B cell (primary cell): ENCODE measurements around the gene CEP170. TPM values are rescaled to one million over a fixed set of nuclear protein-coding genes. Genes with fewer than 3 reads are reported as not detected.

ENCODE experiments used
- ATAC-seq: fragments of 200-7000 bp; cut with Tn5 transposase; one replicate; pipeline ENCODE4 v1.10.0; 2021; ENCODE audit warnings: low read depth, mild to moderate bottlenecking, moderate number of reproducible peaks, moderate library complexity
- CTCF ChIA-PET: fragments of 350-600 bp; sonication (Branson Sonifier 250); formaldehyde crosslinking; loops from one replicate; lab custom pipeline; 2021; ENCODE audit warnings: antibody characterized with exemption, inconsistent platforms; lab: Charles Lee
- POLR2A ChIA-PET: fragments of 350-600 bp; sonication (Branson Sonifier 250); formaldehyde crosslinking; loops from one replicate; lab custom pipeline; 2021; ENCODE audit warnings: antibody characterized with exemption; lab: Charles Lee
- DNase-seq: peaks from one replicate; pipeline ENCODE4 v3.0.0; 2013
- H2AFZ ChIP-seq: 2 replicates; pipeline ENCODE4 v1.6.1; 2012; ENCODE audit warnings: mild to moderate bottlenecking, low read depth, low read length; ENCODE audit not compliant: insufficient read depth, poor library complexity, severe bottlenecking
- H3K27ac ChIP-seq, 2 donors: 1 replicate in 1 of 2; 2 replicates in 1 of 2; pipeline ENCODE4 v1.5.1; 2012 to 2013; ENCODE audit warnings: low read length in 2 of 2, mild to moderate bottlenecking in 2 of 2, moderate library complexity in 1 of 2
- H3K27me3 ChIP-seq, 4 experiments: fragments of 200-600 bp in 1 of 4; sonication (generic) in 1 of 4; replicated peaks in 1 of 4; 1 replicate in 2 of 4; 2 replicates in 2 of 4; pipeline versions ENCODE4 v1.6.1 to v1.7.0; 2013 to 2016; ENCODE audit warnings: low read length in 3 of 4, mild to moderate bottlenecking in 2 of 4, mixed read lengths in 1 of 4, moderate library complexity in 1 of 4; ENCODE audit not compliant: insufficient read depth in 4 of 4, control insufficient read depth in 3 of 4; ENCODE audit errors: control extremely low read depth in 1 of 4
- H3K36me3 ChIP-seq, 2 experiments: replicated peaks in 1 of 2; 1 replicate in 1 of 2; 2 replicates in 1 of 2; pipeline versions ENCODE4 v1.6.1 to v1.7.1; 2013; ENCODE audit warnings: low read length in 1 of 2; ENCODE audit not compliant: insufficient read depth in 2 of 2, control insufficient read depth in 1 of 2; ENCODE audit errors: control extremely low read depth in 1 of 2, extremely low read depth in 1 of 2
- H3K4me1 ChIP-seq, 2 donors: fragments of 200-600 bp in 1 of 2; sonication (generic) in 1 of 2; 1 replicate in 1 of 2; 2 replicates in 1 of 2; pipeline versions ENCODE4 v1.5.1 to v1.6.1; 2013 to 2017; ENCODE audit warnings: low read length in 2 of 2; ENCODE audit not compliant: control insufficient read depth in 2 of 2, insufficient read depth in 2 of 2
- H3K4me2 ChIP-seq: replicated peaks from 2 replicates; pipeline ENCODE3; 2012; ENCODE audit warnings: mild to moderate bottlenecking, low read depth, low read length; ENCODE audit not compliant: poor library complexity, severe bottlenecking
- H3K4me3 ChIP-seq, 5 experiments: fragments of 200-600 bp in 1 of 5; sonication (generic) in 1 of 5; 1 replicate in 3 of 5; 2 replicates in 2 of 5; pipeline versions ENCODE4 v1.5.1 to v1.7.0; 2011 to 2016; ENCODE audit warnings: low read length in 4 of 5, mild to moderate bottlenecking in 4 of 5, low read depth in 2 of 5, control low read depth in 1 of 5, moderate library complexity in 1 of 5; ENCODE audit not compliant: insufficient read depth in 1 of 5; ENCODE audit errors: control extremely low read depth in 1 of 5, extremely low read depth in 1 of 5
- H3K79me2 ChIP-seq: fragments of 200-600 bp; sonication (generic); one replicate; pipeline ENCODE4 v1.6.0; 2016; ENCODE audit warnings: low read length; ENCODE audit not compliant: control insufficient read depth, insufficient read depth
- H3K9ac ChIP-seq: fragments of 200-600 bp; sonication (generic); 2 replicates; pipeline ENCODE4 v1.6.1; 2017; ENCODE audit warnings: mild to moderate bottlenecking, low read length, moderate library complexity
- H3K9me3 ChIP-seq, 3 donors: one replicate each; pipeline versions ENCODE4 v1.6.1 to v1.7.1; 2013; ENCODE audit warnings: low read length in 2 of 3; ENCODE audit not compliant: control insufficient read depth in 2 of 3, insufficient read depth in 1 of 3; ENCODE audit errors: control extremely low read depth in 1 of 3
- H4K20me1 ChIP-seq: 2 replicates; pipeline ENCODE4 v1.6.0; 2012; ENCODE audit warnings: mild to moderate bottlenecking, low read length; ENCODE audit not compliant: insufficient read depth, control insufficient read depth, poor library complexity, severe bottlenecking
- H3K27ac Mint-ChIP-seq: one replicate; pipeline ENCODE4 v1.8.0; 2021; ENCODE audit warnings: mixed read lengths
- H3K27me3 Mint-ChIP-seq: one replicate; pipeline ENCODE4 v1.8.0; 2021; ENCODE audit warnings: mixed read lengths
- H3K4me1 Mint-ChIP-seq: one replicate; pipeline ENCODE4 v1.8.0; 2021; ENCODE audit warnings: mixed read lengths
- H3K4me3 Mint-ChIP-seq: one replicate; pipeline ENCODE4 v1.8.0; 2021; ENCODE audit warnings: mixed read lengths
- H3K9me3 Mint-ChIP-seq: one replicate; pipeline ENCODE4 v1.8.0; 2022; ENCODE audit warnings: mixed read lengths; ENCODE audit not compliant: insufficient read depth
- CTCF ChIP-seq: fragments of 200-600 bp; IDR thresholded peaks from one replicate; pipeline ENCODE4 v1.8.0; 2022; ENCODE audit warnings: antibody characterized with exemption, mild to moderate bottlenecking
- EZH2 ChIP-seq: IDR thresholded peaks from 2 replicates; pipeline ENCODE4 v1.6.1; 2012; ENCODE audit warnings: borderline replicate concordance, low read depth, mild to moderate bottlenecking, moderate library complexity, low read length; ENCODE audit not compliant: insufficient read depth, poor library complexity, severe bottlenecking
- WGBS: methylation state at CpG from one replicate; pipeline ENCODE4 v1.1.5; 2013; ENCODE audit warnings: missing lambda C conversion rate; ENCODE audit not compliant: insufficient coverage; 5-methylcytosine and 5-hydroxymethylcytosine counted together
- intact Hi-C: fragments of 100-400 bp; cut with micrococcal nuclease; formaldehyde crosslinking; loops from one replicate; pipeline ENCODE4 v1.10.0; 2022
- polyA plus RNA-seq: library from polyadenylated mRNA; depleted of rRNA; stranded (reverse); fragments of >200 nt; gene quantifications from 2 replicates; pipeline ENCODE4 v1.2.3, GENCODE V29; 2012
- total RNA-seq, 2 donors: library from RNA; stranded (reverse); fragments of 120-200 nt in 1 of 2; gene quantifications; 1 replicate in 1 of 2; 2 replicates in 1 of 2; pipeline versions ENCODE4 v1.2.3 to v1.2.4, GENCODE V29; 2013 to 2022

Gene CEP170
- total and polyA plus RNA-seq, 2 donors (not counting 1 experiment from before 2014, with no cell fraction given) = 27.3 to 145 TPM

GRCh38 chr1:243292117-243292516, 37.0 kb upstream of the CEP170 start:
- H3K4me3 ChIP-seq = no peak overlapping the region
- H3K27ac ChIP-seq = no peak overlapping the region
- CTCF ChIA-PET = no interaction called here
- peaks cover 0 to 10% (median 7%) of the 10 kb centered on the region in 3 donors for H3K9me3 ChIP-seq
- no peaks in the 10 kb centered on the region for H4K20me1 ChIP-seq
- H3K27me3 ChIP-seq = no peaks in the 10 kb centered on the region
- no peak overlapping the region for H3K4me2 ChIP-seq
- H3K4me1 Mint-ChIP-seq = peaks cover 26% of the 10 kb centered on the region
- H3K4me3 Mint-ChIP-seq = no peak overlapping the region
- POLR2A ChIA-PET = no interaction called here
- H3K36me3 ChIP-seq = peaks cover 0 to 6% of the 10 kb centered on the region in 2 experiments
- H3K27ac Mint-ChIP-seq = no peak overlapping the region
- DNase-seq (no peak), ATAC-seq (no peak)
- H2AFZ ChIP-seq = no peak overlapping the region
- H3K9ac ChIP-seq = no peak overlapping the region
- H3K79me2 ChIP-seq = peaks cover 16% of the 10 kb centered on the region
- peaks cover 12% of the 10 kb centered on the region for H3K9me3 Mint-ChIP-seq
- peaks cover 16% of the 10 kb centered on the region in 2 donors for H3K4me1 ChIP-seq
- intact Hi-C loops = no loop called here
- H3K27me3 Mint-ChIP-seq = no peaks in the 10 kb centered on the region
- TF ChIP-seq EZH2 (no peak), CTCF (no peak)
- WGBS = no CpG with 5 or more reads among the region's 5 CpGs

DNA sequence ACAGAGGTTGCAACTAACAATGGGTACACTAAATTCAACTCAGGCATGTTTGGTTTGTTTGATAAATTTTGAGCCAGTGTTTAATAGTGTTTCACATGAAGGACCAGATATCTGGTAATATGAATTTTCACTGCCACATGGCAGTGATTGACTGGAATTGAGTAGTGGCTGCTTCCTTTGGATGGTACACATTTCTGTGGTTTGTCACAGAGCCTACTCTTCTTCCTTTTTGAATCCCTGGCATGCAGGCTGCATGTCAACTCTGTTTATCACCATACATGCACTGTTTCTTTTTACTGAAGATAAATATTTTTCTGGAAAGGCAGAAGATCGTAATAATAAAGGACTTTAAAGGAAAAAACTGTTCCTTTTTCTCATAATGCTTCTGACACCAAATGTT, 36.2 kb upstream of the CEP170 start:
- Histone ChIP-seq H3K4me2 (no peak overlapping the region), H3K27ac (no peak overlapping the region), H3K36me3 (peaks cover 0 to 5% of the 10 kb centered on the region in 2 experiments), H3K4me1 (peaks cover 24 to 25% of the 10 kb centered on the region in 2 donors), H3K9me3 (peaks cover 0 to 10% (median 7%) of the 10 kb centered on the region in 3 donors), H3K4me3 (no peak overlapping the region), H2AFZ (no peak overlapping the region), H3K79me2 (peaks cover 16% of the 10 kb centered on the region), H3K9ac (no peak overlapping the region), H4K20me1 (no peaks in the 10 kb centered on the region), H3K27me3 (no peaks in the 10 kb centered on the region)
- no peak for ATAC-seq
- H3K4me1 Mint-ChIP-seq = peaks cover 34% of the 10 kb centered on the region
- CTCF ChIA-PET = interaction anchor here (1.7 kb wide), 1 partner anchor 36 kb away, joined by 4 read pairs; the partner anchor contains the start of genes CEP170 and SDCCAG8
- peaks cover 12% of the 10 kb centered on the region for H3K9me3 Mint-ChIP-seq
- no peak for DNase-seq
- intact Hi-C loops = no loop called here
- TF ChIP-seq EZH2 = no peak
- TF ChIP-seq CTCF = no peak
- no peaks in the 10 kb centered on the region for H3K27me3 Mint-ChIP-seq
- H3K4me3 Mint-ChIP-seq = no peak overlapping the region
- WGBS = no CpG with 5 or more reads among the region's 1 CpG
- H3K27ac Mint-ChIP-seq = no peak overlapping the region
- POLR2A ChIA-PET = no interaction called here
